Left forelimb (tissue), 1 donor: Measurements from ENCODE around the gene USP20.
"Not testable (repeated sequence)": the region's sequence is repeated elsewhere in the genome, so short reads cannot be mapped to it uniquely, and the experiment has no call there.

Experiments
- DNase-seq: peaks from one replicate; pipeline ENCODE4 v3.0.0-alpha.2; 2018; ENCODE audit warnings: low spot score

USP20 gene

DNA sequence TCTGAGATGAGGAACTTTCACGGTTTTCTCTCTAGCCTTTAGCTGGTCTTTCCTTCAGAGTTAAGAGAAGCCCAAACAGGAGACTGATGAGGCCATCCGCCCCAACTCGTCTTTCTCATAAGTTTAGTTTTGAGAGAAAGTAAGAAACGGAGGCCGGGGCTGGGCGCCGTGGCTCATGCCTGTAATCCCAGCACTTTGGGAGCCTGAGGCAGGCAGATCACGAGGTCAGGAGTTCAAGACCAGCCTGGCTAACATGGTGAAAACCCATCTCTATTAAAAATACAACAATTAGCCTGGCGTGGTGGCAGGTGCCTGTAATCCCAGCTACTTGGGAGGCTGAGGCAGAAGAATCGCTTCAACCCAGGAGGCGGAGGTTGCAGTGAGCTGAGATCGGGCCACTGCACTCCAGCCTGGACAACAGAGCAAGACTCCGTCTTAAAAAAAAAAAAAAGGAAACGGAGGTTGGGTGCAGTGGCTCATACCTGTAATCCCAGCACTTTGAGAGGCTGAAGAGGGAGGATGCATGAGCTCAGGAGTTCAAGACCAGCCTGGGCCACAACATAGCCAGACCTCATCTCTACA is 55.6 kb downstream of the USP20 start:
- DNase-seq = not testable (repeated sequence)

- DNase-seq = no peak
These were observed 56.3 kb downstream of the USP20 start for GRCh38 chr9:129891569-129891968.

DNA sequence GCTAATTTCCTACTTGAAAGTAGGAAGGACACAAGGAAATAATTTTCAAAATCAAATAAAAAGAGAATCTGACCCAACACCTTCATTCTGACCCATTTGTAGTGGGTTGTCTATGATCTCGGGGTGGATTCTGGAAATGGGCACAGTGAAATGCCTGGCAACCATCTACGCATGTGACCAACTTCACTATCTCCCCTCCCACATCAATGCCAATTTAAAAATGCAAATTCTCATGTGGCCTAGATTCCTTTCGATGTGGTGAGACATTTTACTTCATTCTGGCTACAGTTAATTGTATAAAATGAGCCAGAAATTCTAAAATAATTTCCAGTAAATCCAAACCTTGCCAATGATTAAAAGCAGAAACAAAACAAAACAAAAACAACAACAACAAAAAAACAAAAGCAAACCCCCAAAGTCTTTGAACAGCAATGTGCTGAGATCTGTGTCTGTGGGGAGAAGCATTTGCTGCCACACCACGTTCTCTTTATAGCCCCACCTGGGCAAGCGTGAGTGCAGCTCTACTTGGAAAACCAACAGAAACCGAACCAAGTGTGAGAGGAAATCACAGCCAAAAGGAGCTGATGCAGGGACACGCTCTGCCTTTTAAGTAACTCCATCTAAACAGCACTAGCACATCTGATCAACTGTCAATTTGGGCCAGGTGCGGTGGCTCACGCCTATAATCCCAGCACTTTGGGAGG is 59.0 kb downstream of the USP20 start:
- no peak for DNase-seq

GRCh38 chr9:129895376-129896268 is 60.4 kb downstream of the USP20 start:
- DNase-seq = no peak

- DNase-seq = no peak
These were observed 62.0 kb downstream of the USP20 start for GRCh38 chr9:129897263-129897662.

DNA sequence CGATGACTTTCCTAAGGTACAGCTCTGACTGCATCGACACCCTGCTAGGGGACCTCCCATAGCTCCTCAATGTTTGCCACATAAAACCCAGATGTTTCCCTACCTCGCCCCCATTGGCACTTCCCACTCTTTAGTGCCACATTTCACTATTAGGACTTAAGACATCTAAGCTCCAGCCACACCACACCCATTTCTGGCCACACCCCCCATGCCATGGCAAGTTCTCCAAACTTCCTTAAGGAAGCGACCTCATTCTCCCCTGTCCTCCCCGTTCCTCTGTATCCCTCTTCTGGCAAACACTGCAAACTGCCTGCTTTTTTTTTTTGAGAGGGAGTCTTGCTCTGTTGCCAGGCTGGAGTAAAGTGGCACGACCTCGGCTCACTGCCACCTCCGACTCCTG is 62.9 kb downstream of the USP20 start:
- no peak for DNase-seq

DNA sequence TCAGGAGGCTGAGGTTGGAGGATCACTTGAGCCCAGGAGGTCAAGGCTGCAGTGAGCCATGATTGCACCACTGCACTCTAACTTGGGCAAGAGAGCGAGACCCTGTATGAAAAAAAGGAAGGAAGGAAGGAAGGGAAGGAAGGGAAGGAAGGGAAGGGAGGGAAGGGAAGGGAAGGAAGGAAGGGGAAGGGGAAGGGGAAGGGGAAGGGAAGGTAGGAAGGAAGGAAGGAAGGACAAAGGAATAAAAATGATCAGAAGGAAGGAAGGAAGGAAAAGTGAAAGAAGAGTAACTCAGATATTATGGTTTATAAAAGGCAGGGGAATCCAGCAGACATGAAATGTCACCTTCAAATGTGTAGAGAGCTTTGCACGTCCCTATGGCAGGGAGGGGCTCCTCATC is 64.4 kb downstream of the USP20 start:
- no peak for DNase-seq

- no peak for DNase-seq
These were observed 65.2 kb downstream of the USP20 start for GRCh38 chr9:129900263-129901027.

- DNase-seq = no peak
These were observed 66.9 kb downstream of the USP20 start for GRCh38 chr9:129901993-129902739.

DNA sequence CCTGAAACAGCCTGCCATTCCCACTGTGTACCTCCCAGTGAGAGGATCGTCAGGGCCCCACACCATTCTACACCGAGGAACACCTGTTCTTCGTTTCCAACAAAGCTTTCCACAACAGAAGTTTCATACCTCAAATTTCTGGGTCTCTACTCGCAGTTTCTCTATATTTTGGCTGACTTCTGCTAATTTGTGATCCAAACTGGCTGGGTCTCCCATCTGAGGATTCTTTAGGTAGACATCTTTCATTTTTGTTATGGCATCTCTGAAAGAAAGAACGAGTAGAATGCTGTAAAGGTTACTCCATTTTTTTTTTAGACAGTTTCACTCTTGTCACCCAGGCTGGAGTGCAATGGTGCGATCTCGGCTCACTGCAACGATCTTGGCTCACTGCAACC is 67.5 kb downstream of the USP20 start:
- DNase-seq = no peak

GRCh38 chr9:129904734-129905133 is 69.5 kb downstream of the USP20 start:
- no peak for DNase-seq

GRCh38 chr9:129906298-129906697 is 71.0 kb downstream of the USP20 start:
- DNase-seq = no peak

DNA sequence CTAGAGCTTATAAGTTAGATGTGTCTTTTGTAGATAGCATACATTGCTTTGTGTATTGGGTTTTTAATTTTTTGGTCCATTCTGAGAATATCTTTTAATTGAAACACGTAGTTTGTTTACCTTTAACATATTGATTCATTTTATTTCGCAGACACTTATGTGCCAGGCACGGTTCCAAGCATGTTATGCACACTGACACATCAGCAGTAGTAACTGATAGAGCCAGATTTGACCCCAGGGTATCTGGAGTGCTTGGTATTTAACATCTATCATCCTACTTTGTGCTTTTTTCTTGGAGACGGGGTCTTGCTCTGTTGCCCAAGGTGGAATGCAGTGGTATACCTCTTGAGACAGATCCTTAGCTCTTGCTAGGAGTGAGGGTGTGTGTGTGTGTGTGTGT is 71.9 kb downstream of the USP20 start:
- DNase-seq = no peak

DNA sequence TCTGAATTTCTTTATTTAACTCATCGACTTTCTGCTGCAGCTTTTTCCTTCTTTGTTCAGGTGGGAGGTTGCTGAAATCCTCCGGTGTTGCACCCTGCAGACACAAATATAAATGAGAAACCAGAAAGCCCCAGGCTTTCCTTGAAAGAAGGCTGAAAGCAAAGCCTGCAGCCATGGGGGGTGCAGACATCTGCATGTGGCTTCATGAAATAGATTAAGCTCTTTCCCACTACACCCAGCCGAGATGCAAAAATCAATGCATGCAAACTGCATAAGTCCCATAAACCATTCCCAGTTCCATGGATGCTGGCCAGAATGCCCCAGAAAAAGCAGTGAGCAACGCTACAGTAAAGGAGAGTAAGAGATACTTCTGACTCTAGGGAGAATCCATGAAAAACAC is 73.6 kb downstream of the USP20 start:
- no peak for DNase-seq

DNA sequence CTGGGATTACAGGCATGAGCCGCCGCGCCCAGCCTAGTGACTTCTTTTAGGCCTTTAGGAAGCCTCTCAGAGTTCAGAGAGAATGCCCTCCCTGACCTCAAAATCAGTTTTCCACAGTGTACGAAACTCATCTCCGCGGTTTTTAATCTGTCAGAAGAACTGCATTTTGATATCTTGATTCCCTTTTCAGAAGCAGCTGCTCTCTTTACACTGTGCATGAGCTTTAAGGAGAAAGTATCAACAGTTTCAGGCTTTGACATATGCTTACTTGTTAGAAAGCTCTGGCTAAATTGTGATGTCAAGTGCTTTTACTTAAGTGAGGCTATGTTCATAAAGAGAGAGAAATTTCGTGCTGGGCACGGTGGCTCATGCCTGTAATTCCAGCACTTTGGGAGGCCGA is 74.6 kb downstream of the USP20 start:
- no peak for DNase-seq

GRCh38 chr9:129910628-129911567 is 75.6 kb downstream of the USP20 start:
- DNase-seq = no peak

DNA sequence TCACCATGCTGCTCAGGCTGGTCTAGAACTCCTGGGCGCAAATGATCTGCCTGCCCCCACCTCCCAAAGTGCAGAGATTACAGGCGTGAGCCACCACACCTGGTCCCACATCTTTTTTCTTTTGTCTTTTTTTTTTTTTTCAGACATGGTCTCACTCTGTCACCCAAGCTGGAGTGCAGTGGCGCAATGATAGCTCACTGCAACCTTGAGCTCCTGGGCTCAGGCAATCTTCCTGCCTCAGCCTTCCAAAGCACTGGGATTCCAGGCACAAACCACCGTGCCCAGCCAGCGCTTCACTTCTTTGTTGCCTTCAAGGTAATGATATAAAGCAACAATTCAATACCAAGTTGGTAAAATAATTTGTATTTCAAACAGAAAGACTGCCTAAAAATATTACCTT is 78.8 kb downstream of the USP20 start:
- DNase-seq = no peak

DNA sequence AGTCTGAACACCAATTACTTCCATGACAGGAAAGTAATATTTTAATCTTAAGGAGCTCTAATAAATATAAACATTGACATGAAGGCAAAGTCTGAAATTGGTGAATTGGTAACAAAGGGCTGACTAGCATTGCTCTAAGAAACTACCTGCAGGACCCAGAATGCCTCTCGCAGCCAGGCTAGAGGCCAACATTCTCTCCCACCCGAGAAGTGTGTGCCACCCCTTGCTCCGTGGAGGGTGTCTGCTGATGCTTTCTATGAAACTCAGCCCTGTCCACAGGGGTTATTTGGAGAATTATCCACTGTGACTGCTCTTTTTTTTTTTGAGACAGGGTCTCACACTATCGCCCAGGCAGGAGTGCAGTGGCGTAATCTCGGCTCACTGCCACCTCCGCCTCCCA is 81.4 kb downstream of the USP20 start:
- DNase-seq = no peak

GRCh38 chr9:129918296-129918950 is 83.2 kb downstream of the USP20 start:
- DNase-seq = no peak

- DNase-seq = no peak
These were observed 84.0 kb downstream of the USP20 start for GRCh38 chr9:129919277-129919676.
